ENCODE measurements around the gene BRMS1.
A peak's percentile ranks its signal among the peaks of the same experiment; 100 is the strongest.

The BRMS1 gene

GRCh38 chr11:66293777-66294625 lies 50.9 kb downstream of the BRMS1 start:
- DNase-seq (ENCODE audit: low read depth, low spot score) = no peak
- H3K27ac ChIP-seq = no peak overlapping the region
- no peaks in the 10 kb centered on the region for H3K9me3 ChIP-seq (ENCODE audit: low read depth, low read length)
- no peaks in the 10 kb centered on the region for H3K36me3 ChIP-seq (ENCODE audit: insufficient read depth, low read length)
- TF ChIP-seq FOXP2 (optimal IDR thresholded peaks at IDR 0.05; ENCODE audit: control extremely low read depth, extremely low read length, insufficient read depth) (no peak), POLR2AphosphoS5 (IDR thresholded peaks at IDR 0.05; ENCODE audit: borderline replicate concordance, low read depth, low read length) (no peak), EZH2 (IDR thresholded peaks at IDR 0.05) (no peak)
- H3K4me3 ChIP-seq = no peak overlapping the region
- no peak overlapping the region for H3K9ac ChIP-seq (ENCODE audit: insufficient read length)

- TF ChIP-seq FOXP2 (optimal IDR thresholded peaks at IDR 0.05; ENCODE audit: control extremely low read depth, extremely low read length, insufficient read depth) = no peak
- no peak overlapping the region for H3K9ac ChIP-seq (ENCODE audit: insufficient read length)
- no peak overlapping the region for H3K27ac ChIP-seq
- no peak overlapping the region for H3K4me3 ChIP-seq
- no peaks in the 10 kb centered on the region for H3K36me3 ChIP-seq (ENCODE audit: insufficient read depth, low read length)
- no peak for DNase-seq (ENCODE audit: low read depth, low spot score)
- H3K9me3 ChIP-seq (ENCODE audit: low read depth, low read length) = no peaks in the 10 kb centered on the region
These were observed 51.6 kb downstream of the BRMS1 start for GRCh38 chr11:66293352-66293751.

GRCh38 chr11:66292543-66293332 lies 52.2 kb downstream of the BRMS1 start:
- Histone ChIP-seq H3K4me3 (no peak overlapping the region), H3K36me3 (ENCODE audit: insufficient read depth, low read length) (no peaks in the 10 kb centered on the region), H3K9ac (ENCODE audit: insufficient read length) (no peak overlapping the region), H3K27ac (no peak overlapping the region), H3K9me3 (ENCODE audit: low read depth, low read length) (no peaks in the 10 kb centered on the region)
- TF ChIP-seq FOXP2 (optimal IDR thresholded peaks at IDR 0.05; ENCODE audit: control extremely low read depth, extremely low read length, insufficient read depth) (no peak), EZH2 (IDR thresholded peaks at IDR 0.05) (no peak), POLR2AphosphoS5 (IDR thresholded peaks at IDR 0.05; ENCODE audit: borderline replicate concordance, low read depth, low read length) (no peak)
- no peak for DNase-seq (ENCODE audit: low read depth, low spot score)

- Histone ChIP-seq H3K36me3 (ENCODE audit: insufficient read depth, low read length) (no peaks in the 10 kb centered on the region), H3K9ac (ENCODE audit: insufficient read length) (no peak within 1 kb of the TSS), H3K4me3 (peak within 1 kb of the TSS; percentile 62), H3K27ac (no peak within 1 kb of the TSS), H3K9me3 (ENCODE audit: low read depth, low read length) (no peaks in the 10 kb centered on the region)
- no peak for DNase-seq (ENCODE audit: low read depth, low spot score)
- TF ChIP-seq FOXP2 (optimal IDR thresholded peaks at IDR 0.05; ENCODE audit: control extremely low read depth, extremely low read length, insufficient read depth) (no peak), POLR2AphosphoS5 (IDR thresholded peaks at IDR 0.05; ENCODE audit: borderline replicate concordance, low read depth, low read length) (no peak), EZH2 (IDR thresholded peaks at IDR 0.05) (no peak)
These were observed 53.0 kb downstream of the BRMS1 start, which contains the start of gene TMEM151A for GRCh38 chr11:66291706-66292542. TMEM151A (plus strand) TSS chr11:66291894; CDS start chr11:66292014, 120 bp downstream.

- no peak overlapping the region for H3K9ac ChIP-seq (ENCODE audit: insufficient read length)
- TF ChIP-seq EZH2 (IDR thresholded peaks at IDR 0.05) (no peak), POLR2AphosphoS5 (IDR thresholded peaks at IDR 0.05; ENCODE audit: borderline replicate concordance, low read depth, low read length) (no peak), FOXP2 (optimal IDR thresholded peaks at IDR 0.05; ENCODE audit: control extremely low read depth, extremely low read length, insufficient read depth) (no peak)
- no peak overlapping the region for H3K27ac ChIP-seq
These were observed 53.6 kb downstream of the BRMS1 start for GRCh38 chr11:66291303-66291705.

GRCh38 chr11:66290330-66290621 lies 54.6 kb downstream of the BRMS1 start:
- Histone ChIP-seq H3K27ac (no peak overlapping the region), H3K4me3 (no peak overlapping the region), H3K36me3 (ENCODE audit: insufficient read depth, low read length) (no peaks in the 10 kb centered on the region; the same call in 1 of the 2 replicates), H3K9me3 (ENCODE audit: low read depth, low read length) (no peaks in the 10 kb centered on the region), H3K9ac (ENCODE audit: insufficient read length) (no peak overlapping the region)
- DNase-seq (ENCODE audit: low read depth, low spot score) = no peak
- no peak for TF ChIP-seq FOXP2 (optimal IDR thresholded peaks at IDR 0.05; ENCODE audit: control extremely low read depth, extremely low read length, insufficient read depth)
- no peak for TF ChIP-seq EZH2 (IDR thresholded peaks at IDR 0.05)
- no peak for TF ChIP-seq POLR2AphosphoS5 (IDR thresholded peaks at IDR 0.05; ENCODE audit: borderline replicate concordance, low read depth, low read length)

More at GRCh38 chr11:66291303-66291705, 53.6 kb downstream of the BRMS1 start:
- no peak for DNase-seq (ENCODE audit: low read depth, low spot score)
- no peaks in the 10 kb centered on the region for H3K36me3 ChIP-seq (ENCODE audit: insufficient read depth, low read length)
- H3K9me3 ChIP-seq (ENCODE audit: low read depth, low read length) = no peaks in the 10 kb centered on the region
- no peak overlapping the region for H3K4me3 ChIP-seq

- Histone ChIP-seq H3K27ac (peak overlapping the region; percentile 47; the same call in 1 of the 2 replicates), H3K9ac (ENCODE audit: insufficient read length) (peak overlapping the region; percentile 24), H3K4me3 (peak overlapping the region; percentile 84), H3K9me3 (ENCODE audit: low read depth, low read length) (no peaks in the 10 kb centered on the region), H3K36me3 (ENCODE audit: insufficient read depth, low read length) (no peaks in the 10 kb centered on the region; the same call in 1 of the 2 replicates)
- no peak for DNase-seq (ENCODE audit: low read depth, low spot score)
- TF ChIP-seq EZH2 (IDR thresholded peaks at IDR 0.05) = no peak
- no peak for TF ChIP-seq FOXP2 (optimal IDR thresholded peaks at IDR 0.05; ENCODE audit: control extremely low read depth, extremely low read length, insufficient read depth)
These were observed 55.2 kb downstream of the BRMS1 start for GRCh38 chr11:66289548-66290329.

All from SK-N-MC (cell line).